HepG2 (cell line): Measurements from ENCODE around the gene SLC9A8. TPM values are rescaled to one million over a fixed set of nuclear protein-coding genes. Genes with fewer than 3 reads are reported as not detected.

Experiments used
- CEBPG ChIP-seq: IDR thresholded peaks from 2 replicates; pipeline ENCODE4 v1.6.1; 2016
- CREB3 ChIP-seq: sonication (generic); formaldehyde crosslinking; IDR thresholded peaks from 2 replicates; pipeline ENCODE4 v1.5.0; 2020; ENCODE audit warnings: missing genetic modification reagents
- CREM ChIP-seq, 2 experiments: sonication (generic) in 1 of 2; formaldehyde crosslinking in 1 of 2; IDR thresholded peaks; 2 replicates each; pipeline versions ENCODE4 v1.4.0 to v1.6.1; 2016 to 2020; ENCODE audit warnings: antibody characterized with exemption in 1 of 2, mild to moderate bottlenecking in 1 of 2, missing genetic modification reagents in 1 of 2
- DNMT3B ChIP-seq: conservative IDR thresholded peaks from 2 replicates; pipeline ENCODE4 v1.6.1; 2016; ENCODE audit warnings: missing biosample characterization, control low read depth
- FOXP1 ChIP-seq, 2 experiments: fragments of 450-650 bp in 1 of 2; IDR thresholded peaks; 2 replicates each; pipeline ENCODE4 v1.6.1; 2017 to 2018; ENCODE audit warnings: antibody characterized with exemption in 1 of 2
- HNRNPLL ChIP-seq: fragments of 200-400 bp; formaldehyde crosslinking; IDR thresholded peaks from 2 replicates; pipeline ENCODE4 v1.6.1; 2017; ENCODE audit warnings: mild to moderate bottlenecking, low read depth, low read length; ENCODE audit not compliant: poor library complexity, severe bottlenecking
- KAT8 ChIP-seq: IDR thresholded peaks from 2 replicates; pipeline ENCODE4 v1.6.1; 2016; ENCODE audit warnings: missing genetic modification reagents, missing compliant biosample characterization
- KDM2A ChIP-seq: sonication (generic); formaldehyde crosslinking; IDR thresholded peaks from 2 replicates; pipeline ENCODE4 v1.4.0; 2020; ENCODE audit warnings: low read depth, missing genetic modification reagents, borderline replicate concordance
- KLF6 ChIP-seq: IDR thresholded peaks from 2 replicates; pipeline ENCODE4 v1.8.0; 2016; ENCODE audit warnings: missing biosample characterization, missing genetic modification reagents
- MED1 ChIP-seq: sonication (generic); formaldehyde crosslinking; IDR thresholded peaks from 2 replicates; pipeline ENCODE4 v1.4.0; 2020; ENCODE audit warnings: missing genetic modification reagents
- MNT ChIP-seq: fragments of 450-650 bp; IDR thresholded peaks from 2 replicates; pipeline ENCODE4 v1.6.1; 2016
- NFIC ChIP-seq: IDR thresholded peaks from 2 replicates; pipeline ENCODE4 v1.6.1; 2012; ENCODE audit warnings: mild to moderate bottlenecking, low read length, inconsistent platforms
- RCOR2 ChIP-seq: IDR thresholded peaks from 2 replicates; pipeline ENCODE4 v1.6.1; 2016; ENCODE audit warnings: missing biosample characterization, missing genetic modification reagents
- SETDB1 ChIP-seq: sonication (generic); formaldehyde crosslinking; IDR thresholded peaks from 2 replicates; pipeline ENCODE4 v1.5.1; 2020; ENCODE audit warnings: missing genetic modification reagents, mild to moderate bottlenecking, borderline replicate concordance
- SP4 ChIP-seq: sonication (generic); formaldehyde crosslinking; IDR thresholded peaks from 2 replicates; pipeline ENCODE4 v1.8.1; 2023; ENCODE audit warnings: mild to moderate bottlenecking, missing genetic modification reagents
- SP5 ChIP-seq: IDR thresholded peaks from 2 replicates; pipeline ENCODE4 v1.6.1; 2016; ENCODE audit warnings: low read depth, borderline replicate concordance
- SUZ12 ChIP-seq: fragments of 150-350 bp; IDR thresholded peaks from 2 replicates; pipeline ENCODE4 v1.6.1; 2014; ENCODE audit warnings: low read depth, low read length
- TFAP4 ChIP-seq: sonication (generic); IDR thresholded peaks from 2 replicates; pipeline ENCODE4 v1.6.1; 2016; ENCODE audit warnings: low read depth, borderline replicate concordance
- ZFP62 ChIP-seq: sonication (generic); formaldehyde crosslinking; IDR thresholded peaks from 2 replicates; pipeline ENCODE4 v1.4.0; 2020; ENCODE audit warnings: missing genetic modification reagents
- ZNF136 ChIP-seq: sonication (generic); formaldehyde crosslinking; IDR thresholded peaks from 2 replicates; pipeline ENCODE4 v1.8.1; 2022; ENCODE audit warnings: low read depth, mild to moderate bottlenecking, moderate library complexity, missing genetic modification reagents
- ZNF232 ChIP-seq: sonication (generic); formaldehyde crosslinking; IDR thresholded peaks from 2 replicates; pipeline ENCODE4 v1.4.0; 2020; ENCODE audit warnings: missing genetic modification reagents, borderline replicate concordance
- ZNF274 ChIP-seq: sonication (generic); formaldehyde crosslinking; IDR thresholded peaks from 2 replicates; pipeline ENCODE4 v1.5.1; 2020; ENCODE audit warnings: mild to moderate bottlenecking, missing genetic modification reagents
- ZNF350 ChIP-seq: sonication (generic); formaldehyde crosslinking; IDR thresholded peaks from 2 replicates; pipeline ENCODE4 v1.4.0; 2020; ENCODE audit warnings: mild to moderate bottlenecking, low read depth, missing genetic modification reagents, borderline replicate concordance
- ZNF441 ChIP-seq: sonication (generic); formaldehyde crosslinking; IDR thresholded peaks from 2 replicates; pipeline ENCODE4 v1.7.0; 2021; ENCODE audit warnings: missing genetic modification reagents, borderline replicate concordance
- ZNF510 ChIP-seq: sonication (generic); formaldehyde crosslinking; IDR thresholded peaks from 2 replicates; pipeline ENCODE4 v1.4.0; 2020; ENCODE audit warnings: low read depth, mild to moderate bottlenecking, missing genetic modification reagents
- ZNF549 ChIP-seq: sonication (generic); formaldehyde crosslinking; IDR thresholded peaks from 2 replicates; pipeline ENCODE4 v1.5.0; 2020; ENCODE audit warnings: missing genetic modification reagents
- ZSCAN12 ChIP-seq: sonication (generic); formaldehyde crosslinking; IDR thresholded peaks from 2 replicates; pipeline ENCODE4 v1.9.0; 2021; ENCODE audit warnings: mild to moderate bottlenecking, missing genetic modification reagents
- polyA plus RNA-seq, 8 experiments: library from polyadenylated mRNA; depleted of rRNA in 3 of 8; stranded (reverse) in 7 of 8; unstranded in 1 of 8; fragments of >200 nt; fragmentation: Illumina TruSeq in 4 of 8; extraction: Trizol in 4 of 8; gene quantifications; 2 replicates each; pipeline versions ENCODE4 v1.2.1 to v1.2.3, GENCODE V29; 2011 to 2016; ENCODE audit warnings: low read depth in 4 of 8, missing spikeins in 1 of 8, mixed read lengths in 1 of 8; ENCODE audit not compliant: insufficient read depth in 1 of 8
- total RNA-seq, 5 experiments: library from RNA; depleted of rRNA; stranded (reverse); fragments of >200 nt; fragmentation: Illumina TruSeq; extraction: Trizol; gene quantifications; 2 replicates each; pipeline ENCODE4 v1.2.3, GENCODE V29; 2016; ENCODE audit warnings: low read depth in 1 of 5

Gene SLC9A8
- total and polyA plus RNA-seq, 2 of the 13 experiments (the other 11 are each of a cell fraction or from before 2014, with no cell fraction given): 4.1 to 7.4 TPM

- no peak for TF ChIP-seq CREB3
- TF ChIP-seq ZFP62: peak; percentile 6; the same call in 1 of the 2 replicates
- peak; percentile 80 for TF ChIP-seq ZNF232
- TF ChIP-seq KAT8: peak; percentile 98
- TF ChIP-seq MED1 (CRISPR knock-in tag): peak; percentile 81
- no peak for TF ChIP-seq ZSCAN12 (CRISPR knock-in tag)
- TF ChIP-seq TFAP4: peak; percentile 44; the same call in 1 of the 2 replicates
- TF ChIP-seq SETDB1 (CRISPR knock-in tag): no peak
- TF ChIP-seq HNRNPLL: peak; percentile 89
- peak; percentile 88 for TF ChIP-seq KLF6 (CRISPR knock-in tag)
- peak; percentile 94; the same call in 1 of the 2 replicates for TF ChIP-seq ZNF510 (CRISPR knock-in tag)
- TF ChIP-seq ZNF136 (CRISPR knock-in tag): no peak
- no peak; the same call in none of the 2 replicates for TF ChIP-seq DNMT3B (CRISPR knock-in tag)
- no peak for TF ChIP-seq MNT
- TF ChIP-seq ZNF274 (CRISPR knock-in tag): no peak
- TF ChIP-seq FOXP1 (IDR thresholded peaks at IDR 0.05): no peak
- peak; percentile 33; the same call in 1 of the 2 replicates for TF ChIP-seq FOXP1 (CRISPR knock-in tag; IDR thresholded peaks at IDR 0.05)
- peak; percentile 89; the same call in 1 of the 2 replicates for TF ChIP-seq ZNF350
- TF ChIP-seq CREM (IDR thresholded peaks at IDR 0.05): no peak
- no peak for TF ChIP-seq CREM (CRISPR knock-in tag; IDR thresholded peaks at IDR 0.05)
- peak; percentile 94 for TF ChIP-seq KDM2A
- TF ChIP-seq SP5 (CRISPR knock-in tag): peak; percentile 66
- TF ChIP-seq SP4: peak; percentile 88
- peak; percentile 32 for TF ChIP-seq CEBPG (CRISPR knock-in tag)
- TF ChIP-seq SUZ12: no peak
- peak; percentile 59; the same call in 1 of the 2 replicates for TF ChIP-seq ZNF549 (CRISPR knock-in tag)
- TF ChIP-seq RCOR2 (CRISPR knock-in tag): no peak
- TF ChIP-seq ZNF441 (CRISPR knock-in tag): peak; percentile 66; the same call in 1 of the 2 replicates
- no peak; the same call in 1 of the 2 replicates for TF ChIP-seq NFIC
These were observed at the start of gene SLC9A8 (continued) for GRCh38 chr20:49812507-49813304.
